ENCODE measurements around the gene GLRX5. TPM values are rescaled to one million over a fixed set of nuclear protein-coding genes. Genes with fewer than 3 reads are reported as not detected.
A peak's percentile ranks its signal among the peaks of the same experiment; 100 is the strongest.

Gene GLRX5
- total and polyA plus RNA-seq, 7 donors: 30.5 to 97.1 (median 55.1) TPM

DNA sequence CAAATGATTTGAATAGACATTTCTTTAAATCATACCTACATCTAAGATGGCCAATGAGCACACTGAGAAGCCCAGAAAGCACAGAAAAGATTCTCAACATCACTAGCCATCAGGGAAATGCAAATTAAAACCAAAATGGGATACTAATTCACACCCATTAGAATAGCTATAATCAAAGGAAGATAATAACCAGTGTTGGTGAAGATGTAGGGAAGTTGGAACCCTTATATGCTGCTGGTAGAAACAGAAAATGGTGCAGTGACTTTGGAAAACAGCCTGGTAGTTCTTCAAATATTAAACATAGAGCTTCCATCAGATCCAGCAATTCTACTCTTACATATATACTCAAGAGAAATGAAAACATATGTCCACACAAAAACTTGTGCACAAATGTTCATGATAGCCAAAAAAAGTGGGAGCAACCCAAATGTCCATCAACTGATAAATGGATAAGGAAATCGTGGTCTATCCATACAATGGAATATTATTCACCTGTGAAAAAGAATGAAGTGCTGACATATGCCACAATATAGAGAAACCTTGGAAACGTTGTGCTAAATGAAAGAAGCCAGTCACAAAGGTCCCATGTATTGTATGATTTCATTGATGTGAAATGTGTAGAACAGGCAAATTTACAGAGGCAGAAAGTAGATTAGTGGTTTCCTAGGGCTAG lies 42.8 kb upstream of the GLRX5 start:
- H3K27ac ChIP-seq: no peak overlapping the region

DNA sequence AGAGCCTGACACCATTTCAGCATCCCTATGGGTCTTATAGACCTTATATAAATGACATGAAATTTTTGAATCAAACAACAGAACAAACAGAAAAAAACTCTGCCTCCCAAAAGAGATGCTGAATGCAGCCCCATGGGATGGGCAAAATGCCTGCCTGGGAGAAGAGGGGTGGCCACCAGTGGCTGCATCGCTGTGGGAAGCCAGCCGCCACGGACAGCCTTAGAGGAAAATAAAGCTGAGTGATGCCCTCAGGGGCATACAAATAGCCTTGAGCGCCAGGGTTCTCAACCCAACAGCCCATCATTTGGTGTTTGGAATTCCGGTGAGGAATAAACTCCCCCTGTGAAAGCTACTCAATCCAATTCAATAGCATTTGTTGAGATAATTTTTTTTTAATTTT lies 41.3 kb upstream of the GLRX5 start:
- Histone ChIP-seq H3K4me3 (no peak overlapping the region), H3K36me3 (no peaks in the 10 kb centered on the region), H3K4me1 (peaks cover 0 to 47% (median 41%) of the 10 kb centered on the region in 4 donors), H3K27ac (no peak overlapping the region), H3K9me3 (no peaks in the 10 kb centered on the region), H3K27me3 (no peaks in the 10 kb centered on the region)
- TF ChIP-seq POLR2AphosphoS5 (IDR thresholded peaks at IDR 0.05) (no peak), POLR2A (IDR thresholded peaks at IDR 0.05) (no peak), EP300 (IDR thresholded peaks at IDR 0.05) (no peak)
- TF ChIP-seq, protein P1, sequence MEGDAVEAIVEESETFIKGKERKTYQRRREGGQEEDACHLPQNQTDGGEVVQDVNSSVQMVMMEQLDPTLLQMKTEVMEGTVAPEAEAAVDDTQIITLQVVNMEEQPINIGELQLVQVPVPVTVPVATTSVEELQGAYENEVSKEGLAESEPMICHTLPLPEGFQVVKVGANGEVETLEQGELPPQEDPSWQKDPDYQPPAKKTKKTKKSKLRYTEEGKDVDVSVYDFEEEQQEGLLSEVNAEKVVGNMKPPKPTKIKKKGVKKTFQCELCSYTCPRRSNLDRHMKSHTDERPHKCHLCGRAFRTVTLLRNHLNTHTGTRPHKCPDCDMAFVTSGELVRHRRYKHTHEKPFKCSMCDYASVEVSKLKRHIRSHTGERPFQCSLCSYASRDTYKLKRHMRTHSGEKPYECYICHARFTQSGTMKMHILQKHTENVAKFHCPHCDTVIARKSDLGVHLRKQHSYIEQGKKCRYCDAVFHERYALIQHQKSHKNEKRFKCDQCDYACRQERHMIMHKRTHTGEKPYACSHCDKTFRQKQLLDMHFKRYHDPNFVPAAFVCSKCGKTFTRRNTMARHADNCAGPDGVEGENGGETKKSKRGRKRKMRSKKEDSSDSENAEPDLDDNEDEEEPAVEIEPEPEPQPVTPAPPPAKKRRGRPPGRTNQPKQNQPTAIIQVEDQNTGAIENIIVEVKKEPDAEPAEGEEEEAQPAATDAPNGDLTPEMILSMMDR (IDR thresholded peaks at IDR 0.05): no peak
- intact Hi-C loops (cut with DNase I): no loop called here
- WGBS, 2 donors: 97% methylated on average over 5 of the region's 5 CpGs
- no peak for DNase-seq

More for the DNA sequence above, 42.8 kb upstream of the GLRX5 start:
- Histone ChIP-seq H3K9me3 (no peaks in the 10 kb centered on the region), H3K4me3 (no peak overlapping the region), H3K27me3 (no peaks in the 10 kb centered on the region), H3K4me1 (peaks cover 0 to 35% (median 27%) of the 10 kb centered on the region in 4 donors), H3K36me3 (no peaks in the 10 kb centered on the region)
- 90 to 95% methylated on average over 2 of the region's 2 CpGs for WGBS, 2 donors
- intact Hi-C loops (cut with DNase I): no loop called here
- no peak for DNase-seq
- no peak for TF ChIP-seq POLR2A (IDR thresholded peaks at IDR 0.05)
- TF ChIP-seq EP300 (IDR thresholded peaks at IDR 0.05): no peak
- TF ChIP-seq, protein P1 (IDR thresholded peaks at IDR 0.05): no peak
- no peak for TF ChIP-seq POLR2AphosphoS5 (IDR thresholded peaks at IDR 0.05)

DNA sequence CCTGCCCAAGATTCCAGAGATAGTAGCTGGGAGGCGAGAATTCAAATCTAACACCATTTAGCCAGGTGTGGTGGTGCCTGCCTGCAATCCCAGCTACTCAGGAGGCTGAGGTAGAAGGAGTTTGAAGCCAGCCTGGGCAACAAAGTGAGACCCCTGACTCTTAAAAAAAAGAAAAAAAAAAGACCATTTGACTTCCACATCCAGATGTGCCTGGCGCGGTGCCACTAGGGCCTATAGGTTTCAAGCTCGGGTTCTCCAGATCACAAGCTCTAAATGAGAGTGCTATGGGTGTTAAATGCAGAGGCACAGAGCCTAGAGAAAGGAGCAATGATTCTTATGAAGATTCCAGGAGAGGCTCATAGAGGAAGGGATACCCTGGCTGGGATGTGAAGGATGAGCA lies 40.9 kb upstream of the GLRX5 start:
- no peak for DNase-seq
- no peak for TF ChIP-seq POLR2AphosphoS5 (IDR thresholded peaks at IDR 0.05)
- TF ChIP-seq POLR2A (IDR thresholded peaks at IDR 0.05): no peak
- TF ChIP-seq, protein P1 (IDR thresholded peaks at IDR 0.05): no peak
- no peak for TF ChIP-seq EP300 (IDR thresholded peaks at IDR 0.05)
- Histone ChIP-seq H3K36me3 (no peaks in the 10 kb centered on the region), H3K4me1 (peaks cover 0 to 50% (median 42%) of the 10 kb centered on the region in 4 donors), H3K27ac (no peak overlapping the region), H3K27me3 (no peaks in the 10 kb centered on the region), H3K4me3 (no peak overlapping the region), H3K9me3 (no peaks in the 10 kb centered on the region)
- 93 to 94% methylated on average over 4 of the region's 4 CpGs for WGBS, 2 donors
- intact Hi-C loops (cut with DNase I): no loop called here

DNA sequence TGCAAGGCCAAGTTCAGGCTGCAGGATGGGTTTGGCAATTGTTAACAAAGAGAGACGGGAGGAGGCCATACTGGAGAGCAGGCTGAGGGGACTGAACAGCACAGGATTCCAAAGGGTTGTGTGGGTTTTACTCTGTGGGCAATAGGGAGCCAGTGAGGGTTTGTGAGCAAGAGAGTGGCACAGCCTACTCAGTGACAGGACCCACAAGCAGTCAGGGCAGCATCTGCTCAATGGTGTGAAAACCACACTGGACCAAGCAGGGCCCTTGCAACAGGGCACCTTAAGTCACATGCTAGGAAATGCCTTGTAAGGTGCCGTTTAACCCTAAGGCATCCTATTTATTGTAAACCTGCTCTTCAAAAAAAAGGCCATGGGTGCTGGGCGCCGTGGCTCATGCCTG lies 40.4 kb upstream of the GLRX5 start:
- Histone ChIP-seq H3K4me1 (peaks cover 0 to 48% (median 43%) of the 10 kb centered on the region in 4 donors), H3K4me3 (no peak overlapping the region), H3K27ac (no peak overlapping the region), H3K27me3 (no peaks in the 10 kb centered on the region), H3K36me3 (no peaks in the 10 kb centered on the region), H3K9me3 (no peaks in the 10 kb centered on the region)
- intact Hi-C loops (cut with DNase I): no loop called here
- 85 to 96% methylated on average over 4 of the region's 4 CpGs for WGBS, 2 donors
- DNase-seq: no peak
- no peak for TF ChIP-seq POLR2A (IDR thresholded peaks at IDR 0.05)
- no peak for TF ChIP-seq POLR2AphosphoS5 (IDR thresholded peaks at IDR 0.05)

DNA sequence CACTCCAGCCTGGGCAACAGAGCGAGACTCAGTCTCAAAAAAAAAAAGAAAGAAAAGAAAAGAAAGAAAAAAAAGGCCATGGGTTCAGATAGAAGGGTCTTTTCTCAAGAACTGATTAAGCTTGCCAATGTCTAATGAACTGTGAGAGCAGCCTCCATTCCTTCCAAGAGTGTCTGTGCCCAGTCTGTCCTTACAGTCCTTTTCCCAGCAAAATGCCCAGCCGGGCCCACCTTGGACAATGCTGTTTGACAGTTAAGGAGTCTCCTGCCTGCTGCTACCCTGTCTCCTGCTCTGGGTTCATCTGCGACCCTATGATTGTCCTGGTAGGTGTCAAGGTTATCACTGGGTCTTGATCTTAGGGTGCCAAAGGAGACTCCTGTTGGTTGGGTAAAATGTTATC lies 39.8 kb upstream of the GLRX5 start:
- TF ChIP-seq EP300 (IDR thresholded peaks at IDR 0.05) (no peak), POLR2A (IDR thresholded peaks at IDR 0.05) (no peak), POLR2AphosphoS5 (IDR thresholded peaks at IDR 0.05) (no peak)
- TF ChIP-seq, protein P1 (IDR thresholded peaks at IDR 0.05): no peak
- H3K27me3 ChIP-seq: no peaks in the 10 kb centered on the region
- peaks cover 0 to 48% (median 40%) of the 10 kb centered on the region in 4 donors for H3K4me1 ChIP-seq
- H3K9me3 ChIP-seq: no peaks in the 10 kb centered on the region
- WGBS, 2 donors: 87 to 93% methylated on average over 3 of the region's 3 CpGs
- H3K27ac ChIP-seq: peak overlapping the region in 2 of 4 donors; percentile 43 to 46
- H3K4me3 ChIP-seq: no peak overlapping the region
- intact Hi-C loops (cut with DNase I): no loop called here
- DNase-seq: no peak
- H3K36me3 ChIP-seq: no peaks in the 10 kb centered on the region
